Fibroblast of pulmonary artery (primary cell): ENCODE results near the gene ACYP1.

Experiments used
- DNase-seq: peaks from one replicate; pipeline ENCODE4 v3.0.0-alpha.2; 2010; ENCODE audit warnings: low read depth
- H3K4me3 ChIP-seq: replicated peaks from 2 replicates; pipeline ENCODE4 v1.5.1; 2011; ENCODE audit warnings: low read depth, mild to moderate bottlenecking, control low read depth, low read length, moderate library complexity
- TF ChIP-seq, protein P1 (sequence below): IDR thresholded peaks from 2 replicates; pipeline ENCODE4 v1.5.1; 2011; ENCODE audit warnings: mild to moderate bottlenecking, control low read depth, low read length, inconsistent platforms; ENCODE audit errors: missing control alignments

The ACYP1 gene

DNA sequence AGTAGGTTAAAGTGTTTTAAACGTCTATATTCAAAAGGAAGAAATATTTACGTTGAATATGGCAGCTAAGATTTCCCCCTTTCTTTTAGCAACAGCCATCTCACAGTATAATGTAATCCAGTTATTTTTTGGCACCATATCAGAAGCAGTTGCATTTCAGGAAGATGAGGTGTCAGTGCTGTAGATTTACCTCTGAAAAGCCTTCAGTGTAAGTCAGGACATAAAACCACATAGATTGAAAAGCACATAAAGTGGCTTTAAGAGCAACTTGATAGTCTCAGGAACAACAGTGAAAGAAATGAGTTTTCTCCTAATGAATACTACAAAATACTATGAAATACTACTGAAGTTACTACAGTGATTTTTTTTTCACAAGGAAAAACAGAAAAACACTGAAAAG is 19.5 kb downstream of the ACYP1 start:
- no peak overlapping the region for H3K4me3 ChIP-seq
- TF ChIP-seq, protein P1, sequence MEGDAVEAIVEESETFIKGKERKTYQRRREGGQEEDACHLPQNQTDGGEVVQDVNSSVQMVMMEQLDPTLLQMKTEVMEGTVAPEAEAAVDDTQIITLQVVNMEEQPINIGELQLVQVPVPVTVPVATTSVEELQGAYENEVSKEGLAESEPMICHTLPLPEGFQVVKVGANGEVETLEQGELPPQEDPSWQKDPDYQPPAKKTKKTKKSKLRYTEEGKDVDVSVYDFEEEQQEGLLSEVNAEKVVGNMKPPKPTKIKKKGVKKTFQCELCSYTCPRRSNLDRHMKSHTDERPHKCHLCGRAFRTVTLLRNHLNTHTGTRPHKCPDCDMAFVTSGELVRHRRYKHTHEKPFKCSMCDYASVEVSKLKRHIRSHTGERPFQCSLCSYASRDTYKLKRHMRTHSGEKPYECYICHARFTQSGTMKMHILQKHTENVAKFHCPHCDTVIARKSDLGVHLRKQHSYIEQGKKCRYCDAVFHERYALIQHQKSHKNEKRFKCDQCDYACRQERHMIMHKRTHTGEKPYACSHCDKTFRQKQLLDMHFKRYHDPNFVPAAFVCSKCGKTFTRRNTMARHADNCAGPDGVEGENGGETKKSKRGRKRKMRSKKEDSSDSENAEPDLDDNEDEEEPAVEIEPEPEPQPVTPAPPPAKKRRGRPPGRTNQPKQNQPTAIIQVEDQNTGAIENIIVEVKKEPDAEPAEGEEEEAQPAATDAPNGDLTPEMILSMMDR, result no peak
- peak; percentile 58 for DNase-seq

DNA sequence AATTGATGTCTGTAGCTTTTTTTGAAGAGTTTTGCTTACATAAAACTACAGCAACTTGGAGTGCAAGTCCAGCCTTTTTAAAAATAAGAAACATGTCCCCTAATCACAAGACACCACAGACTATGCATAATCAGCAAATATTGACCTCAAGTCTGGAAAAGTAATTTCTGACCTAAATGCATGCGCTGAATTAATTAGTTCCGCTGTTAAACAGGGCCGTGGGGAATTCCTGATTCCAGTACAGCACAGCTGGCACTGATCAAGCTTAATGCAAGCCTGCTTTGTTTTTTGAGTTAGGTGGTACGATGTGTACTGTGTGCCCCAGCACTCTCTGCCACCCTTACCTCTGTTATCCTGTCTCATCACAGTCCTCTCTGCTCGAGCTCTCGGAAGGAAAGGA is 21.8 kb downstream of the ACYP1 start:
- H3K4me3 ChIP-seq, result no peak overlapping the region
- TF ChIP-seq, protein P1, result no peak
- no peak for DNase-seq

DNA sequence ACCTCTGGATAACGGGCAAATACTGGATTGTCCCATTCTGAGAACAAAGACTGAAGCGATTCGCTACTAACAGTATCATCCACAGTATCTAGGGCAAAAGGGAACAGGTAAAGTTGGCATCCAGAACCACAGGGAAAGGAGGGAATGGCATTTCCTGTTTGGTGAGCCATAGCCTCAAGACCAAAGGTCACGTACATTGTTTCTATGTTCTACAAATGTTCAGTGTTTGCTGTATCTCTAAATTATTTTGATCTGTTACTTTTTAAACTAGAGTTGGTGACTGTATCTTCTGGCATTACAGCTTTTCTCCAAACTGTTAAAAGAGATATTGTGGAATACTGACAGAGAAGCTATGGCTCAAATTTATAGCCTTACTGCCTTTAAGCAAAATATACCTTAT is 22.2 kb downstream of the ACYP1 start:
- no peak overlapping the region for H3K4me3 ChIP-seq
- TF ChIP-seq, protein P1, result no peak
- no peak for DNase-seq

DNA sequence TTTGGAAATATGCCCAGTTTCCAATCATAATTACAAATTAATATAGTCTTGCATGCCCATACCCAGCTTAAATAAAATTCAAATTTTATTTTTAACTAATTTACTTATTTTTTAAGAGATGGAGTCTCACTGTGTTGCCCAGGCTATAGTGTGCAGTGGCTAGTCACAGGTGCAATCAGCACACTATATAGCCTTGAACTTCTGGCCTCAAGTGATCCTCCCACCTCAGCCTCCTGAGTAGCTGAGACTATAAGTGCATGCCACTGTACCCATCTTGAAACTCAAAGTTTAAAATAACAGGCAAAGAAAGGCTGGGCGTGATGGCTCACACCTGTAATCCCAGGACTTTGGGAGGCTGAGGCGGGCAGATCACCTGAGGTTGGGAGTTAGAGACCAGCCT is 22.9 kb downstream of the ACYP1 start:
- DNase-seq, result no peak
- no peak overlapping the region for H3K4me3 ChIP-seq
- TF ChIP-seq, protein P1, result no peak

DNA sequence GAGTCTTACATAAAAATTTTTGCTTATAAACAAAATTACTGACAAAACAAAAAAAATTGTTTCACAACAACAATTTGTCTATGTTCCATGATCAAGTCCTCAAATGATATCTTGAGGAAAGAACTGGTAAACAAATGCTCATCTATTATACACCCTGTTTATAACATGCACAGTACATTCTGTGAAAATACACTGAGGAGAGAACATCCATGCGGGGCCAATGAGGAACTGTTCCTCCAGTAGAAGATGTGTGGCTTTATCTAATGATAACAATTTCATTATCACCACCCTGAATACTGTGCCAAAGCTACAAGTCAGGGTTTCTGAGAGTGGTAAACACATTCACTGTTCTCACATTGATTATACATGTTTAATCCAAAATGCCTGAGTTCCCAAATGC is 23.3 kb downstream of the ACYP1 start:
- TF ChIP-seq, protein P1, result no peak
- no peak overlapping the region for H3K4me3 ChIP-seq
- DNase-seq, result no peak

DNA sequence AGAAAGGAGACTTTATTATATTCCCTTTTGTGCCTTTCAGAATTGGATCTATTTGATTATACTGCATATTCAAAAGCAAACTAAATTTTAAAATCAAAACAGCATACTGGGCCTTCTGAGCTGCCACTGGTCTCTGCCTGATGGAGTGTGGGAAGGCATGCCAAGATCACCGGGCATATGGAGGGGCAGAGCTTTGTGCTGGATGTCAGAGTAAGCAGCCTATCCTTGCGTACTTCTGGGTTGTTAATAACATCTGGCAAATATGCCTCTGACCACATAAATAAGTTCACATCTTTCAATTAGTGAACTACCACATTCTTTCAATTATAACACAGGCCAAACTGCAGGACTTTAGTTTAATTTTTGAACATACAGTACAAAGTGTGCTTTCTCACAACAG is 30.9 kb downstream of the ACYP1 start:
- TF ChIP-seq, protein P1, result no peak

DNA sequence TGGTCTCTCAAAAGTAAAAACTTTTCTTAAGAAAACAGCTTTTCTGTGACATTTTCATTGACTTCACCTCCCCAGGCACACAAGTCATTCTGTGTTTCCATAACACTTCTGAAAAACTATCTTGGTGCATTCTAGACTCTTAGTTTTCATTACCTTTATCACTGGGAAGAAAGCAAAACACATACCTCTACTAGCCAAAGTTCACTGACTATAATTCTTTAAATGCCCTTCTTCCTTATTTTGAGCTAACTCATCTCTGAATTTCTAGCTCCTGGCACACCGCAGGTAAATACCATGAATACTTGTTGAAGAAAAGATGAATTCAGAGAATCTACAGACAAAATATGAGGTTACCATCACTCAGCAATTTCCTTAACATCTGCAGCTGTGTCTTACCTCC is 33.7 kb downstream of the ACYP1 start:
- no peak for DNase-seq
- no peak overlapping the region for H3K4me3 ChIP-seq
- TF ChIP-seq, protein P1, result no peak

More for the DNA sequence above, 30.9 kb downstream of the ACYP1 start:
- no peak overlapping the region for H3K4me3 ChIP-seq
- DNase-seq, result no peak
